A673 (cell line): ENCODE data around the gene F2RL2.

Experiments
- CTCF ChIP-seq: fragments of 300-800, 200-600 bp; sonication (generic); conservative IDR thresholded peaks from 2 replicates; pipeline ENCODE4 v1.5.1; 2017; ENCODE audit warnings: low read depth, mild to moderate bottlenecking, antibody characterized with exemption, low read length, moderate library complexity, mixed read lengths
- EZH2 ChIP-seq: fragments of 200-600 bp; sonication (generic); IDR thresholded peaks from 2 replicates; pipeline ENCODE4 v1.6.1; 2017; ENCODE audit warnings: borderline replicate concordance, low read depth, mild to moderate bottlenecking, mixed read lengths, antibody characterized with exemption, low read length; ENCODE audit not compliant: poor library complexity, severe bottlenecking

GRCh38 chr5:76625087-76625815 is 2.0 kb upstream of the F2RL2 start:
- TF ChIP-seq CTCF (no peak), EZH2 (no peak)
